AG04449 (cell line): ENCODE measurements around the gene TLCD1.

Experiments used
- CTCF ChIA-PET: fragments of 350-600 bp; formaldehyde crosslinking; extraction: SDS; loops from one replicate; lab custom pipeline; 2021; ENCODE audit warnings: antibody characterized with exemption; lab: Yijun Ruan, JAX
- POLR2A ChIA-PET: fragments of 400-600, 350-600 bp; formaldehyde crosslinking; extraction: SDS; loops from one replicate; lab custom pipeline; 2020; ENCODE audit warnings: antibody characterized with exemption, inconsistent platforms; lab: Yijun Ruan, JAX
- DNase-seq: peaks from one replicate; pipeline ENCODE4 v3.0.0-alpha.2; 2010; ENCODE audit warnings: low read depth, low spot score
- H3K4me3 ChIP-seq: 2 replicates; pipeline ENCODE4 v1.5.1; 2011; ENCODE audit warnings: low read depth, mild to moderate bottlenecking, control low read depth, low read length
- CTCF ChIP-seq: IDR thresholded peaks from one replicate; pipeline ENCODE4 v1.5.1; 2011; ENCODE audit warnings: mild to moderate bottlenecking, moderate library complexity, low read length, control low read depth, inconsistent platforms; ENCODE audit not compliant: insufficient read depth; ENCODE audit errors: missing control alignments

The TLCD1 gene

GRCh38 chr17:28702752-28703150 lies 23.3 kb downstream of the TLCD1 start:
- TF ChIP-seq CTCF, result no peak
- ChIA-PET POLR2A (interaction anchor here (0.7 to 1.6 kb wide), 2 partner anchors 9 to 24 kb away, joined by 3 to 7 read pairs; partner anchors contain the start of gene PROCA1), CTCF (no interaction called here)
- no peak overlapping the region for H3K4me3 ChIP-seq
- no peak for DNase-seq

GRCh38 chr17:28702026-28702751 lies 23.8 kb downstream of the TLCD1 start:
- H3K4me3 ChIP-seq, result no peak overlapping the region
- TF ChIP-seq CTCF, result no peak
- POLR2A ChIA-PET, result interaction anchor here (0.7 to 1.6 kb wide), 2 partner anchors 9 to 23 kb away, joined by 3 to 7 read pairs; partner anchors contain the start of gene PROCA1
- DNase-seq, result no peak
- CTCF ChIA-PET, result no interaction called here

- H3K4me3 ChIP-seq, result no peak overlapping the region
- DNase-seq, result no peak
- ChIA-PET POLR2A (interaction anchor here (0.9 kb wide), 1 partner anchor 10 kb away, joined by 3 read pairs; the partner anchor contains the start of gene PROCA1), CTCF (no interaction called here)
- no peak for TF ChIP-seq CTCF
Observed at GRCh38 chr17:28700830-28701492, 25.1 kb downstream of the TLCD1 start.

GRCh38 chr17:28700278-28700677 lies 25.8 kb downstream of the TLCD1 start:
- no peak for DNase-seq
- POLR2A ChIA-PET, result no interaction called here
- no peak for TF ChIP-seq CTCF
- CTCF ChIA-PET, result no interaction called here
- H3K4me3 ChIP-seq, result no peak overlapping the region

- ChIA-PET POLR2A (no interaction called here), CTCF (interaction anchor here (0.6 kb wide), 1 partner anchor 22 kb away, joined by 3 read pairs; no protein-coding TSS in a partner anchor)
- no peak for DNase-seq
- TF ChIP-seq CTCF, result no peak
- H3K4me3 ChIP-seq, result no peak overlapping the region
Observed at GRCh38 chr17:28698253-28698941, 27.6 kb downstream of the TLCD1 start.
